ENCODE measurements around the gene ABHD12.

ABHD12 gene

DNA sequence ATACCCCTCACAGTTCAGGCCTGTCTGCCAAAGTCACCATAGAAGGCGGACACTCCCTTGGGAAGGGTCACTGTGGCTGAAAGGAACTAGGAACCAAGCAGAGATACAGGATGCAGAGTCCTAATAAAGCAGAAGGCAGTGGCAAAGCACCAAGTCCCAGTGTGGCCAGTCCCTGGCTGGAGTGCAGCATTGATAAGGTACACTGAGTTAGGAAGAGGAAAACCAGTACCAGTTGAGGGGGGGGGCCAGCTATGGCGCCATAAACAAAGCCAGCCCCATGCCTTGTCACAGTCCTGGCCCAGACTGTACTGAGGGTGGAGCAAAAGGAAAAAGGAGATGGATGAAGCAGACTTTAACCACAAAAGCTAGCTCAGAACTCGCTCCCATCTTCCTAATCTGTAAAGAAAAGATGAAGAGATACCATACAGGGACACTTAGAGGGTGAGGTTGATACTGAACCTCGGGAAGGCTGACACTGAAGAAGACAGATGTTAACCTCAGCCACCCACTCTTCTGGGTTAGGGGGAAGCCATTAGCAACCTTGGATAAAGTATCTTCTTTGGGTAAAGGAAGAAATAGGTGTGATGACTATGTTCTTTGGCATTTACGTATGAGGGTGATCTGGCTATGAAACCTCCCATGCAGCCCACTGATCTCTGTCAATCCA is 7.8 kb downstream of the ABHD12 start:
- no peak for DNase-seq (ENCODE audit: low read depth, low spot score)

DNA sequence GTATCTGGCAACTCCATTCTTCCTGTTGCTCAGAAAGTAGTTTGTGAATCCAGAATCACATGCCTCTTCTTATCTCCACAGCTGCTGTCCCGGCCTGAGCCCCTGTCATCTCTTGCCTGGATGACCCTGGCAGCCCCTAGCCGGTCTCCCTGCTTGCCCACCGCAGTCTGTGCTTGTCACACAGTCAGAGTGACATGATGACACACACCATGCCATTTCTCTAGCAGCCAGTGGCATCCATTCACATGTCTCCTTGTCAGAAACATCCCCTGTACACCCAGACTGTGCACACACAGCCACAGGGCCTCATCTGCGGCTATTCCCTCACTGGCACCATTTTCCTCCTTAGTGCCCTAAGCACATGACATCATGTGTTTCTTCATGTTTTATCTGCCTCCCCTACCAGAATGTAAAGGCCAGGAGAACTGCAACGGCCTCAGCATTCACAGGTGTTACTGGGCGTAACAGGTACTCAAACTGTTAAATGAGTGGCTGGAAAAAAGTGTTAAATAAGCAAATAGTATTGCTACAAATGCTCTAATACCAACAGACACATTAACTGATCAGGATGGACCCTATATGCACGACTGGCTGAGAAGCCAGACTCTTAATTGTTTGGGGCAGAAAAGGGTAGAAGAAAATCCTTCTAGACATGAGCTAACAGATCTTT is 9.6 kb downstream of the ABHD12 start:
- no peak for DNase-seq (ENCODE audit: low read depth, low spot score)

DNA sequence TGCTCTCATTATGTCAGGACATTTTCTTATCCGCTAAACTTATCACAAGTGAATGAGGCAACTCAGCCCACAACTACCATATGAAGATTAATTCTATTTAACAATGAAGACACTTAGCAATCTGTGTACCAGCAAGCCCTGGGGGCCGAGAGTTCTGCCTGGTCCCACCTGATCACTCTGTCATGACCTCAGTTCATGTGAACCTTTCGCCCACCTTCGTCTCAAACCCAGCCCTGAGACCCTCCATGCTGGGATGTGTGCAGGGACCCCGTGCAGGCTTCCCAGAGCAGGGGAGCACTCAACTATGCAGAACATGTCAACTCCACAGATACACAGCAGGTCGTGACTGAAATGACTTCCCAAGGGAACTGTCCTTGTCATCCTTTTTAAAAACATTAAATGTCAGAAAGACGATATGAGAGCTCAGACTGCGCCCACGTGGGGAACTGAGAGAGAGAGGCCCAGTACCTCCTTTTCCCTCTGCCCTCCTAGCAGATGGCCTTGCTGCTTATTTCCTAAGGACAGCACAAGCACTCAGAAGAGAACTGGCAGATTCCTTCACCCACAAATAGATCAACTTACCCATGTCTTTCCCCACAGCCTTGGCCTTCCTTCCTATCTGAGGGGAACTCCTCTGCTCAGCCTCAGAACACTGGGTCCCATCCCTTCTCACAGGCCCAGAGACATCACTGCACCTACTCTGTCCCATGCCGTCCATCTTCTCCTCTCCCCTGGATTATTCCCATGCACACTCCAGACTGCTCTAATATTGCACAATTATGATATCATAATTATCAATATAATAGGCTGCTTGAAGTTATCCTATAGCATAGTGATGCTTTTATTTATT is 11.5 kb downstream of the ABHD12 start:
- DNase-seq (ENCODE audit: low read depth, low spot score), result no peak

DNA sequence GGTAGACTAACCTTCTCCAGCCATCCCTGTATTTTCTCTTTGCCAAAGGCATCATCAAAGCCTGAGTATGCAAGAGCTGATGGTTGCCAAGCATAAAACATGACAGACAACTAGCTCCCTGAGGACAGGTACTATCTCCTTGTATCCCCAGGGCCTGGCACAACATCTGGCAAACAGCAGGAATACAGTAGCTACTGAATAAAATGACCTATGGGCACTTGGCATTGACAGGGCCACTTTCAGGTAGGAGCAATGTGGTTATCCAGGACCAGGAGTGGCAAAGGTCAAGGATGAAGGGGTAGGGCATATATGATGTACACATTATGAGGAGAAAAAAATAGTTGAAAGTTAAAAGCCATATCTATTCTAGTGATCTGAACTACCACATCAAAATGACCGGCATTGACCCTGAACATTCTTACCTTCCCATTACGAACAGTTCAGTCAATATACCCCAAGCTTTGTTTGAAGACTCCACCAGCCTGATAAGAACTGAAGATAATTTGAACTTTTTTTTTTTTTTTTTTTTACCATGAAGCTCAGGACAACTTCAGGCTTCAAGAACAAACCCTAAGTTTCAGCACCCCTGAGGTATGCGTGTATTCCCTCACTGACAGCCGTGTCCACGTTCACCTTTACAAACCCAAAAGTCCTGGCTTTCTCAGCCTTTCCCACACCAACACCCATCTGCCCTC is 12.3 kb downstream of the ABHD12 start:
- DNase-seq (ENCODE audit: low read depth, low spot score), result no peak

DNA sequence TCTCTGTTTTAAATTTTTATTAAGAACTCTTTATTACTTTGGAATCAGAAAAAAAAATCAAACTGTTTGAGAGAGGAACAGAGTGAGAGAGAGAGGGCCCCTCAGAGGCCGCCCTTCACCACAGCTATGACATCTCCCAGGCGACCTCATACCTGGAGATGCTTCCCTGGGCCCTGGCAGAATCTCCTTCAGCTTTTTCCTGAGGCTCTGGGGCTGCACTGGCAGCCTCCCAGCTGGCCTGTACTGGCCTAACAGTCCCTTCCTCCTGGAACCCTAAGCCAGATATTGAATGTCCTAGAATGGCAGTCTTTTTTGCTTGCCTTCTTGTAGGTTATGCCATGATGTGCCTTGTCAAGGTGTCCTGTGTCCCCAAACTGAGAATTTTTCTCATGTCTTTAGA is 13.7 kb downstream of the ABHD12 start:
- DNase-seq (ENCODE audit: low read depth, low spot score), result no peak

DNA sequence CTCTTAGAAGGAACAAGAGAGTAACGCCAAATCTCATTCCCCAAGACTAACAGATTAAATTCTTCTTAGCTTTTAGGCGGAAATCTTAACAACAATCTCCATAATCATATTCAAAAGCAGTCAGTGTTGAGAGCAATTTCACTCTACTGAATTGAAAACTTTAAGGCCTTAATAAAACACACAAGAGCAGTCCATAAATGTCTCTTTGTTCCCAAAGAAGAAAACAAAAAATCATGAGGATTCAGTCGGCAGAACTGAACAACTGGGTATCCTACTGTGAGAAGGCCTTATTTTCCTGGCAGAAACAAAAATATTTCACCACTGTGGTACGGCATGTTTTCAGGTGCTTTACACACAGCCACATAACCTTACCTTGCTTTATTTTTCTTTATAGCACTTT is 14.4 kb downstream of the ABHD12 start:
- no peak for DNase-seq (ENCODE audit: low read depth, low spot score)

DNA sequence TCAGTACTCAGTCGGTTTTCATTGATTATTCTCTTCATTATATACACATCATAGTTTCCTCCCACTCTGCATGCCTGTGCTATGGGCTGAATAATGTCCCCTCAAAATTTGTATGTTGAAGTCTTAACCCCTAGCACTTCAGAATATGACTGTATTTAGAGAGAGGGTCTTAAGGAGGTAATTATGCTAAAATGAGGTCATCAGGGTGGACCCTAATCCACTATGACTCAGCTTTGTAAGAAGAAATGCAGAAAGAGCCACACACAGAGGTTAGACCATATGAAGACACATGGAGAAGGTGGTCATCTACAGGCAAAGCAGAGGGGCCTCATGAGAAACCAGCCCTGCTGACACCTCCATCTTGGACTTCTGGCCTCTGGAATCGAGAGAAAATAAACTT is 15.8 kb downstream of the ABHD12 start:
- DNase-seq (ENCODE audit: low read depth, low spot score), result no peak

DNA sequence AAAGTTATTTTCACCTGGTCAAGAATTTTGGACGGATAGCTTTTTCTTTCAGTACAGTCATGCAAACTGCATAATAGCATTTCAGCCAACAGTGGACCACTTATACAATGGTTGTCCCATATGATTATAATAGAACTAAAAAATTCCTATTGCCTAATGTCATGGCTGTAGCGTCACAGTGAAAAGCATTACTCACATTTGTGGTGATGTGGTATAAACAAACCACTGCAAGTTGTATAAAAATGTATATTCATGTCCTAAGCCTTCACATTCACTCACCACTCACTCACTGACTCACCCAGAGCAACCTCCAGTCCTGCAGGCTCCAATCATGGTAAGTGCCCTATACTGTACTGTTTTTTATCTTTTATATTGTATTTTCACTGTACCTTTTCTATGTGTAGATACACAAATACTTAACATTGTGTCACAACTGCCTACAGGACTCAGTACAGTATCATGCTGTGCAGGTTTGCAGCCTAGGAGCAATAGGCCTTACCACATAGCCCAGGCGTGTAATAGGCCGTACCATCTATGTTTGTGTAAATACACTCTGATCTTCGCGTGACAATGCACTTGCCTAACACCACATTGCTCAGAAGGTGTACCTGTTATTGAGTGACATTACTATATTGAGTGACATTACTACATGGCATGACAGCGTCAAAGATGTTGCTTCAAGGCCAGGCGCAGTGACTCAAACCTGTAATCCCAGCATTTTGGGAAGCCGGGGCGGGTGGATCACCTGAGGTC is 17.9 kb downstream of the ABHD12 start:
- no peak for DNase-seq (ENCODE audit: low read depth, low spot score)

DNA sequence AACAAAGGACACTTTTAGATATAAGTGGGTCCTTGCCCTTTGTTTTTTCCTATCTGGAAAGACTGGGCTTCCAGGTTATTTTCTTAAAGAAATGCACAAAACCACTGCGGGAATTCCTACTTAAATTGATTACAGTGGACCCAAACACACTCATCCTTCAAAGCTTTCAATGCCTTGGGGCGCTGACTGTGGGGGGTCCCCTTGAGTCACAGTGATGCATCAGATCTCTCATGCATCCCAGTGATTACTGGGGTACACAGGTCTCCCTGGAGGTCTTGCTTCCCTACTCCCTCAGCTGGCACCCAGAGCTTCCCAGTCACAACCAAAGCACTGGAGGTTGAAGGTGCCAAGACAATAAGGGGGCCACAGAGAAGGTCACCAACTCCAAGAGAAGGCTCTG is 20.7 kb downstream of the ABHD12 start:
- no peak for DNase-seq (ENCODE audit: low read depth, low spot score)

DNA sequence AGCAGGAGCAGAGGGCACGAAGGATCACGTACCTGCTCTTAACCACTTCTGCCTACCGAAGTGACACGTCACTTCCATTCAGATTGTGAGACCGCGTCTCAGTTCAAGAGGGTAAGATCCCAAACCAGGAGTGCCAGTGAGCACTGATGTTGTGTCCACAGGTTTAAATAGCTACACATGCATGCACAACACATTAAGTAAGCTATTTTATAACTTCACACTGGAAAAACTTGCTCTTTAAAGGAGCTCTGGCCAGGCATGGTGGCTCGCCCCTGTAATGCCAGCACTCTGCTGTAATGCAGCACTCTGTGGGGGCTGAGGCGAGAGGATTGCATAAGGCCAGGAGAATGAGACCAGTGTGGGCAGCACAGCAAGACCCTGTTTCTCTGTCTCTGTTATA is 21.1 kb downstream of the ABHD12 start:
- no peak for DNase-seq (ENCODE audit: low read depth, low spot score)

DNA sequence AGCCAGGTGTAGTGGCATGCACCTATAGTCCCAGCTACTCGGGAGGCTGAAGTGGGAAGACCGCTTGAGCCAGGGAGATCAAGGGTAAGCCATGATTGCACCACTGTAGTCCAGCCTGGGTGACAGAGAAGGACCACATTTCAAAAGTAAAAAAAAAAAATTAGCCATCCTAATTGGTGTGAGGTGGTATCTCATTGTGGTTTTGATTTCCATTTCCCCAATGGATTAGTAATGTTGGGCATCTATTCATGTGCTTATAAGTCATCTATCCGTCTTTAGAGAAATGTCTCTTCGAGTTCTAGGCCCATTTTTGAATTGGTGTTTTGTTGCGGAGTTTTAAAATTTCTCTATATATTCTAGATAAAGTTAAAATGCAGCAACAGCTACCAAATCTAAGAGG is 21.7 kb downstream of the ABHD12 start:
- no peak for DNase-seq (ENCODE audit: low read depth, low spot score)

DNA sequence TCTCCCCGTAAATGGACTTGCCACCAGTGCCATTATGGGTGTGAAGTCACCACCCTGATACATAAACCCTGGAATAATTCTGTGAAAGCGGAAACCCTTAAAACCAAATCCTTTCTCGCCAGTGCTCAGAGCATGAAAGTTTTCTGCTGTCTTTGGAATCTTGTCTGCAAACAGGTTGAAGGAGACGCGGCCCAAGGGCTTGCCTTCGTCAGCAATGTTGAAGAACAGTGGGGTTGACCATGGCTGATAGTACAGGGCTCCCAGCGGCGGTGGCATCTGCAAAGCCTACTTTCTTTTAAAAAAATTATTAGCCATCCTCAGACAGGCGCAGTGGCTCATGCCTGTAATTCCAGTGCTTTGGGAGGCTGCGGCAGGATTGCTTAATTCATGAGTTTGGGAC is 22.1 kb downstream of the ABHD12 start:
- DNase-seq (ENCODE audit: low read depth, low spot score), result no peak

DNA sequence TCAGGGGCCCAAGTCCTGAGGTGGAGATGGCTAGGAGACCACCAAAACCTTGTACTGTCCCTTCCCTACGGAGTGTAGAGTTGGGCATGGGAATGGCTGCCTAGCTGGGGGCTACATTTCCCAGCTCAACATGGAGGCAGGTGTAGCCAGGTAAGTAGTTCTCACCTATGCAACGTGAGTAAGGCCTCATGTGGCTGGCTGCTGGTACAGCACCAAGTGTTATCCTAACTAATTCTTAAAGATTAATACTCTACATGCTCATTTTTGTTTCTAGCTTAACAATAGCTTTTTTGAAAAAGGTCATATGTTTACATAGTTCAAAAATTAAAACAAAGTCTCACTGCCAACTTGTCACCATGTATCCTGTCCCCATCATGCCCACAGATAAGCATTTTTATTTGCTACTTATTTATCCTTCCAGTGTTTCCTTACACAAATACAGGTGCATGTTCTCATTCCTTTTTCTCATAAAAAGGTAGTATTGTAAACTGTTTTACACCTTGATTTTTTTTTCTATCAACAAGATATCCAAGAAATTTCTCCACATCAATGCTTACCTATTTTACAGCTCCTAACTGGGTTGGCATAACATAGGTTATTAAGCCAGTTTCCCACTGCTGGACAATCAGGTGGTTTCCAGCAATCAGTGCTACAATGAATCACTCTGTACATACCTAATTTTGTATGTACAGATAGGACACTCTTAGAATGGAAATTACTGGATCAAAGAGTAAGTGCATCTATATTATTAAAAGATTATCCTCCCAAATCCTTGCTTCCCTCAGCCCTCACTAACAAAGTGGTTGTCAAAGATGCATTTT is 25.5 kb downstream of the ABHD12 start:
- no peak for DNase-seq (ENCODE audit: low read depth, low spot score)

DNA sequence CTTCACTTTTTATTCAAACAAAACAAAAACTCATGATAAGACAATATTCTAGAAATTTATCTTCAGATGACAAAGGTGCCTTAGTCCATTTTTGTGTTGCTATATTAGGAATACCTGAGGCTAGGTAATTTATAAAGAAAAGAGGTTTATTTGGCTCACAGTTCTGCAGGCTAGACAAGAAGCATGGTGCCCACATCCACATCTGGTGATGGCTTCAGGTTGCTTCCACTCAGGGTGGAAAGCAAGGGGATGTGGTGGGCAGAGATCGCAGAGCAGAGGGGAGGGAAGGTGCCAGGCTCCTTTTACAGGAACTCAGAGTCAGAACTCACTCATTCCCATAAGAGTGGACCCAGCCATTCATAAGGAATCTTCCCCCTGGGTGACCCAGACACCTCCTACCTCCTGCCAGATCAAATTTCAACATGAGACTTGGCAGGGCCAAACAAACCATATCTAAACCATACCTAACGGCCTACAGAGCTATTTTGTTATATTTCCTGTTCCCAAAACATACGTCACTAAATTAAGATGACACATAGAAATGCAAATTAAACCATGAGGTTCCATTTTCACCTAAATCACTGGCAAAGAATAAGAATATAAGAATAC is 26.4 kb downstream of the ABHD12 start:
- no peak for DNase-seq (ENCODE audit: low read depth, low spot score)

DNA sequence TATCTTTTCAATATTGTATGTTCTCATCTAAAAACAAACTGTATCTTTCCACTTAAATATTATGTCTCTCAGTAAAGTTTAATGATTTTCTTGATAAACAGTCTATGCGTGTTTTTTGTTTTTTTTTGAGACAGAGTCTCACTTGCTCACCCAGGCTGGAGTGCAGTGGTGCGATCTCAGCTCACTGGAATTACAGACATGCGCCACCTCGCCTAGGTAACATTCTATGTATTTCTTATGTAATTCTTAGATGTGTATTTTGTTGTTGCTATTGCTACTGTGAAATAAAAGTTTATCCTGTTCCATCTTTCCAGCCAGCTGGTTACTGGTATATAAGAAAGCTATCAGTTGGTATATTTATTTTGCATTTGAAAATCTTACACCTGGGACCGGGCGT is 29.4 kb downstream of the ABHD12 start:
- no peak for DNase-seq (ENCODE audit: low read depth, low spot score)

DNA sequence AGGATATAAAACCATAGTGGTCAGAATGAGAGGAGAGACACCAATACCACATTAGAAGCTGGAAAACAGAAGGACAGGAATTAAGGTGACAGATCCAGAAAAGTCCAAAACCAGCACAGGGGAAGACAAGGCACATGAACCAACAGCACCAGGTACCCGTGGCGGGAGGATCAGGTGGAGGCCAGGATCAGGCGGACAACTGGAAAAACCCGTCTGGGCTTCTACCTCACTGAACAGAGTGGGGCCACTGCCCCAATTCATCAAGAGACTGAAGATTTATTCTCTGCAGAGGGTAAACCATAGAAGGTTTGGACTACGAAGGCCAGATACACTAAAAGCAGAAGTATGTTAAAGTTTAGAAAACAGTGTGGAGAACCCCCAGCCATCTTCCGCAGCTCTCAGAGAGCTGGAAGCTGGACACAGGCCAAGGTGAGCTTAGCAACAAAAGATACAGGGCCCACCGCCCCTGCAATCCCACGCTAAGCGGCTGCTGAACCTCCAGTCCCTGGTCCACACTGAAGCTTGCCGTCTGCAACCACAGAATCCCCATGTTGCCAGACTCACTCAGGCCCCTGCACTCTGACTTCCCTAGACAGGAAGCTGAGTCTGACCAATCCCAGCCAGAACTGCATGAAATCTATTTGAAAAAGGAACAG is 29.9 kb downstream of the ABHD12 start:
- DNase-seq (ENCODE audit: low read depth, low spot score), result no peak

DNA sequence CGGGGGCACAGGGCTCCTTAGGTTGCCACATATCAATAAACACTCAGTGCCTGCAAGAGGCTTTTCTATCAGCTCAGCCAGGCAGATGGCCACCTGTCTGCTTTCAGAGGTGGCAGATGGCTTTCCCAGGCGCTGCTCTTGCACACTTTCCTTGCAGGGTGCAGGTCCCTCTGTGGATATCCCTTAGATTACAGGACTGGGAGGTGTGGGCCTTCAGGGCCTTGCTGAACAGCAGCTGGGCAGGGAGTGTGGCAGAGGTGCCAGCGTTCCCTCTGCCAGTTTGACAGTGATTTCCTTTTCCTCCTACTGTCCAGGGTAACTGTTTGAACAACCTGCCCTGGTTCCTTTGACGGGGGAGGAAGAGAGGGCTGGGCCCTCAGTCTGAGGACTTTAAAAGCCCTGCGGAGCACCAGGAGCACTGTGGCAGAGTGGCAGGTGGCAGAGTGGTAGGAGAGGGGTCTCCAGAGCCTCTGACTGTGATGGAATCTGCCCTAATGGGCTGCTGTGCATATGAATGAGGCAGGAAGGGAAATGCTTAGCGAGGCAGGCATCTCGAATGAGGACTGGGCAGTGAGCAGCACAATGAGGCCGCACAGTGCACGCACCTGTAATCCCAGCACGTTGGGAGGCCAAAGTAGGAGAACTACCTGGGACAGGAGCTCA is 34.2 kb downstream of the ABHD12 start:
- DNase-seq (ENCODE audit: low read depth, low spot score), result no peak

DNA sequence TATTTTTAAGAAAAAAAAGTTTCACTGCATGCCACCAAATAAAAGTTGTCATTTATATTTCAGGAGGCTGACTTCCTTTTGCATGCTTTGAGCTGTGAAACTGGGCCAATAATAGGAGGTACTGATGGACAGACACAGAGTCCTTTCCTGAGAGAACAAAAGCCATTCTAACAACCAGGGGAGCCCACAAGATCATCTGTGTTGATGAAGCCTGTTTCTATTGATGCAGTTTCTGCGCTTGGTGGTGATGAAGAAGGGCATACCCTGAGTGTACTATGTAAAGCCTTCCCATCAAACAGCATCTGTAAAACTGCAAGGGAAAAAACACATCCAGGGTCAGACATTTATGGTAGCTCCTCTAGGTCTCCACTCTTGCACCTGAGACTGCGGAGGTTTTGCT is 34.8 kb downstream of the ABHD12 start:
- DNase-seq (ENCODE audit: low read depth, low spot score), result no peak

DNA sequence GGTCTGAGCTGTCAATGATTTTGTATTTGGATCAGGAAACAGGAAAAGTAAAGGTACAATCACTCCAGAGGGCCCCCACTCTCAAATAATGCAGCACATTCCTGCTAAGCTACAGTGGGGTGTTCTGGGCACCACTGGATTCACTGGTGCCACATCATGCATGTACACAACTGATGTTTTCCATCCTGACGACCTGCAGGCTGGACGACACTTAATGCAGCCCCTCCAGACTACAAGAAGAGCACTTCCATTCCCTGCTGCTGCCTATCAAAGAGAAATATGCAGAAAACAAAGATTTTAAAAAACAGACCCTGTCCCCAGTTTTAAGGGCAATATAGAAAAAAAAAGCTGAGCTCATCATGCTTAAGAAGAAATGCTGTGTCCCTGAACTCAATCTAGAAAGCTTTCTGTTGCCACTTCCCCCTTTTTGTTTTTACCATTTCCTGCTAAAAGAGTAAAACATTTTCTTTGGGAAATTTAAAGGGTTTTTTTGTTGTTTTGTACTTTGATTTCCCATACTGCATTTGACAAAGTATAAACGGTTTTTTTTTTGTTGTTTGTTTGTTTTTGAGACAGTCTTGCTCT is 35.5 kb downstream of the ABHD12 start:
- no peak for DNase-seq (ENCODE audit: low read depth, low spot score)

All from activated naive CD8-positive, alpha-beta T cell treated with anti-CD3 and anti-CD28 coated beads, Interleukin-2, amount 50 U/mL, for 16 hours (primary cell).